ENCODE measurements around the gene CACHD1. TPM values are rescaled to one million over a fixed set of nuclear protein-coding genes. Genes with fewer than 3 reads are reported as not detected.

CACHD1 gene
- total RNA-seq, 1 donor from 2014 or later = 5.9 TPM

- no peak for TF ChIP-seq CTCF (conservative IDR thresholded peaks at IDR 0.05; ENCODE audit: low read depth, low read length)
- no peak for DNase-seq (ENCODE audit: low read depth)
- H3K4me3 ChIP-seq (ENCODE audit: low read depth, low read length) = no peak overlapping the region
Measured at GRCh38 chr1:64564891-64565290, 95.0 kb downstream of the CACHD1 start.

- no peak for TF ChIP-seq CTCF (conservative IDR thresholded peaks at IDR 0.05; ENCODE audit: low read depth, low read length)
- no peak overlapping the region for H3K4me3 ChIP-seq (ENCODE audit: low read depth, low read length)
- no peak for DNase-seq (ENCODE audit: low read depth)
Measured at GRCh38 chr1:64567426-64568170, 97.7 kb downstream of the CACHD1 start.

GRCh38 chr1:64568171-64568450 is 98.2 kb downstream of the CACHD1 start:
- DNase-seq (ENCODE audit: low read depth) = no peak
- no peak for TF ChIP-seq CTCF (conservative IDR thresholded peaks at IDR 0.05; ENCODE audit: low read depth, low read length)
- no peak overlapping the region for H3K4me3 ChIP-seq (ENCODE audit: low read depth, low read length)

- TF ChIP-seq CTCF (conservative IDR thresholded peaks at IDR 0.05; ENCODE audit: low read depth, low read length) = no peak
- no peak for DNase-seq (ENCODE audit: low read depth)
- H3K4me3 ChIP-seq (ENCODE audit: low read depth, low read length) = no peak overlapping the region
Measured at GRCh38 chr1:64569411-64569810, 99.5 kb downstream of the CACHD1 start.

- TF ChIP-seq CTCF (conservative IDR thresholded peaks at IDR 0.05; ENCODE audit: low read depth, low read length) = no peak
- no peak overlapping the region for H3K4me3 ChIP-seq (ENCODE audit: low read depth, low read length)
- no peak for DNase-seq (ENCODE audit: low read depth)
Measured at GRCh38 chr1:64570267-64570855, 100.4 kb downstream of the CACHD1 start.

- TF ChIP-seq CTCF (conservative IDR thresholded peaks at IDR 0.05; ENCODE audit: low read depth, low read length) = no peak
- H3K4me3 ChIP-seq (ENCODE audit: low read depth, low read length) = no peak overlapping the region
- no peak for DNase-seq (ENCODE audit: low read depth)
Measured at GRCh38 chr1:64572222-64572900, 102.4 kb downstream of the CACHD1 start.
